ENCODE results near the gene RAPGEF6. TPM values are rescaled to one million over a fixed set of nuclear protein-coding genes. Genes with fewer than 3 reads are reported as not detected.

RAPGEF6 gene
- total and polyA plus RNA-seq, 12 donors, result 1.5 to 16.3 (median 10.9) TPM

DNA sequence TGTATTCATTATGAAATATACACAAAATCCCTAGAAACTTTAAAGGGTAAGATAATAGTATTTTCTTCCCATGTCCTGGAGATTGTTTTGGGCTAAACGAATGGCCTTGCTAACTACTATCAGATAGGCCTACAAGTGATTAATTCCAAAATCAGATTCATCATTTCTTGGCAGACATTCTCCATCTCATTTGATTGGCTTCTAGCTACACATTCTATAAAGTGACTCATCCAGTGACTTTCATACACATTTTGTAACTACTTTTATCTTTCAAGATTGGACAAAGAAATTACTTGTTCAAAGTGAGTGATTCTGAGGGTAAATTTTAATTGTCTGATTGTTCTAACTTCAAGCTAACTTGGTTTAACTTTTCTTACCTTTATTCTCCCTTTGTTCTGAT, 93.3 kb downstream of the RAPGEF6 start:
- no peak overlapping the region for H3K27ac ChIP-seq
- intact Hi-C loops (cut with DNase I), result no loop called here
- 84 to 91% methylated on average over 1 of the region's 1 CpG for WGBS, 2 donors
- no peak overlapping the region for H3K4me3 ChIP-seq
- no peak for DNase-seq
- peaks cover 0 to 14% (median 0%) of the 10 kb centered on the region in 9 donors for H3K36me3 ChIP-seq
- no peaks in the 10 kb centered on the region for H3K27me3 ChIP-seq
- TF ChIP-seq, protein P1, sequence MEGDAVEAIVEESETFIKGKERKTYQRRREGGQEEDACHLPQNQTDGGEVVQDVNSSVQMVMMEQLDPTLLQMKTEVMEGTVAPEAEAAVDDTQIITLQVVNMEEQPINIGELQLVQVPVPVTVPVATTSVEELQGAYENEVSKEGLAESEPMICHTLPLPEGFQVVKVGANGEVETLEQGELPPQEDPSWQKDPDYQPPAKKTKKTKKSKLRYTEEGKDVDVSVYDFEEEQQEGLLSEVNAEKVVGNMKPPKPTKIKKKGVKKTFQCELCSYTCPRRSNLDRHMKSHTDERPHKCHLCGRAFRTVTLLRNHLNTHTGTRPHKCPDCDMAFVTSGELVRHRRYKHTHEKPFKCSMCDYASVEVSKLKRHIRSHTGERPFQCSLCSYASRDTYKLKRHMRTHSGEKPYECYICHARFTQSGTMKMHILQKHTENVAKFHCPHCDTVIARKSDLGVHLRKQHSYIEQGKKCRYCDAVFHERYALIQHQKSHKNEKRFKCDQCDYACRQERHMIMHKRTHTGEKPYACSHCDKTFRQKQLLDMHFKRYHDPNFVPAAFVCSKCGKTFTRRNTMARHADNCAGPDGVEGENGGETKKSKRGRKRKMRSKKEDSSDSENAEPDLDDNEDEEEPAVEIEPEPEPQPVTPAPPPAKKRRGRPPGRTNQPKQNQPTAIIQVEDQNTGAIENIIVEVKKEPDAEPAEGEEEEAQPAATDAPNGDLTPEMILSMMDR (IDR thresholded peaks at IDR 0.05), result no peak
- ATAC-seq, result no peak
- H3K4me1 ChIP-seq, result peaks cover 0 to 24% (median 0%) of the 10 kb centered on the region in 9 donors
- no peaks in the 10 kb centered on the region for H3K9me3 ChIP-seq

DNA sequence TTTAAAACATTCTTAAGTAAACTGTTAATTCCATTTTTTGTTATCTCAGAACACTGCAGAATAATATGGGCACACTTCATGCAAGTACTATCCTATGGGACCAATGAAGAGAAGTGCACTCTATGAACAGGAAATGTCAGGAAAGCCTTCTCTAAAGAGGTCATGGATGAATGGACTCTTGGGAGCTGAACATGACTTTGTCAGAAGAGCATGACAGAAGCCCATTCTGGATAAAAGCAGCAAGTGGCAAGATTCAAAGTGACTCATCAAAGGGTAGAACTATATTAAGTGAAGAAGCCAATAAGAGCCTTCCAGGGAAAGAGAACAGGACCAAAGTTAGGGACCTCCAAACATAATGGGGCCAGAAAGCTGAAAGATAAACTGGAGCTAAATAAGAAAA, 94.0 kb downstream of the RAPGEF6 start:
- Histone ChIP-seq H3K9me3 (no peaks in the 10 kb centered on the region), H3K36me3 (peaks cover 0 to 10% (median 0%) of the 10 kb centered on the region in 9 donors), H3K27me3 (no peaks in the 10 kb centered on the region), H3K4me1 (peaks cover 0 to 31% (median 7%) of the 10 kb centered on the region in 9 donors), H3K4me3 (no peak overlapping the region), H3K27ac (no peak overlapping the region)
- intact Hi-C loops (cut with DNase I), result no loop called here
- TF ChIP-seq, protein P1 (IDR thresholded peaks at IDR 0.05), result no peak
- ATAC-seq (no peak), DNase-seq (no peak)

DNA sequence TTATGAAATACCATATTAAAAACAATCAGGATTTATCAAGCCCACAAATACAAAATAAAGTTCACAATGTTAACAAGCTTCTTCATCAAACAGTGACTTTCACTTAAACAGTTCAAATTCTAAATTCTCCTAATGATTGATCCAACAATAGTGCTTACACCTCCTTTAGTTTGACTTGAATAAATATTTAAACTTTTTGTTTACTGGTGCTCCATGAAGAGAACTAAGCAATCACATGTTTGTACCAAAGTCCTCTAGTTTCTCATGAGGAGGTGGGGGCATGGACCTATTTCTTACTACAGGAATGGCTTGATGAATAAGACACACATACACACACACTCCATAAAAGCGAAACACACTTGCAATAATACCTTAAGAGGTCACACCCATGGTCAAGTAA, 95.8 kb downstream of the RAPGEF6 start:
- Histone ChIP-seq H3K36me3 (peaks cover 0 to 10% (median 0%) of the 10 kb centered on the region in 9 donors), H3K27ac (no peak overlapping the region), H3K27me3 (no peaks in the 10 kb centered on the region), H3K4me1 (peaks cover 0 to 40% (median 11%) of the 10 kb centered on the region in 9 donors), H3K4me3 (no peak overlapping the region), H3K9me3 (no peaks in the 10 kb centered on the region)
- no peak for ATAC-seq
- DNase-seq, result no peak
- TF ChIP-seq, protein P1 (IDR thresholded peaks at IDR 0.05), result no peak
- intact Hi-C loops (cut with DNase I), result loop anchor here in 1 of 10 donors (5.0 kb wide), 1 partner anchor 1877 kb away; no protein-coding TSS in a partner anchor
- 95 to 97% methylated on average over 1 of the region's 1 CpG for WGBS, 2 donors

DNA sequence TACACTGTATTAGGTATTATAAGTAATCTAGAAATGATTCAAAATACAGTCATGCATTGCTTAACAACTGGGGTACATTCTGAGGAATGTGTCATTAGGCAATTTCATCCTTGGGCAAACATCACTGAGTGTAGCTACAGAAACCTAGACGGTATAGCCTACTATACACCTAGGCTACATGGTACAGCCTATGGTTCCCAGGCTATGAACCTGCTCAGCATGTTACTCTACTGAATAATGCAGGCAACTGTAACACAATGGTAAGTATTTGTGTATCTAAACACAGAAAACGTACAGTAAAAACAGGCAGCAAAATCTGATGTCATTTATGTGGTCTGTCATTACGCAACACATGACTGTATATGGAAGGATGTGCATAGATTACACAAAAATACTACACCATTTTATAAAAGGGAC, 96.8 kb downstream of the RAPGEF6 start:
- H3K4me3 ChIP-seq, result no peak overlapping the region
- WGBS, 2 donors, result 91% methylated on average over 3 of the region's 3 CpGs
- no peaks in the 10 kb centered on the region for H3K27me3 ChIP-seq
- H3K36me3 ChIP-seq, result peaks cover 0 to 10% (median 0%) of the 10 kb centered on the region in 9 donors
- H3K27ac ChIP-seq, result peak overlapping the region in 1 of 10 donors; percentile 19
- DNase-seq (no peak), ATAC-seq (peak in 1 of 8 donors; percentile 47)
- intact Hi-C loops (cut with DNase I), result loop anchor here in 1 of 10 donors (5.0 kb wide), 1 partner anchor 1876 kb away; no protein-coding TSS in a partner anchor
- TF ChIP-seq, protein P1 (IDR thresholded peaks at IDR 0.05), result no peak
- peaks cover 0 to 40% (median 11%) of the 10 kb centered on the region in 9 donors for H3K4me1 ChIP-seq
- H3K9me3 ChIP-seq, result no peaks in the 10 kb centered on the region

Measured in heart right ventricle (tissue), 16 donors.